ENCODE results near the gene CTIF.

The CTIF gene

GRCh38 chr18:48787203-48788151, 248.6 kb downstream of the CTIF start:
- peaks cover 18% of the 10 kb centered on the region for H3K27me3 Mint-ChIP-seq (ENCODE audit: low read depth, poor library complexity)
- no peak overlapping the region for H3K4me3 Mint-ChIP-seq
- H3K9me3 Mint-ChIP-seq = no peaks in the 10 kb centered on the region
- H3K4me1 Mint-ChIP-seq = peaks cover 71% of the 10 kb centered on the region
- peak overlapping the region; percentile 92 for H3K27ac Mint-ChIP-seq
- DNase-seq = no peak
- TF ChIP-seq CTCF (IDR thresholded peaks at IDR 0.05) = no peak
- H3K36me3 Mint-ChIP-seq (ENCODE audit: low read depth) = peaks cover 23% of the 10 kb centered on the region

GRCh38 chr18:48788373-48788772, 249.5 kb downstream of the CTIF start:
- H3K9me3 Mint-ChIP-seq = no peaks in the 10 kb centered on the region
- H3K4me1 Mint-ChIP-seq = peaks cover 71% of the 10 kb centered on the region
- TF ChIP-seq CTCF (IDR thresholded peaks at IDR 0.05) = no peak

DNA sequence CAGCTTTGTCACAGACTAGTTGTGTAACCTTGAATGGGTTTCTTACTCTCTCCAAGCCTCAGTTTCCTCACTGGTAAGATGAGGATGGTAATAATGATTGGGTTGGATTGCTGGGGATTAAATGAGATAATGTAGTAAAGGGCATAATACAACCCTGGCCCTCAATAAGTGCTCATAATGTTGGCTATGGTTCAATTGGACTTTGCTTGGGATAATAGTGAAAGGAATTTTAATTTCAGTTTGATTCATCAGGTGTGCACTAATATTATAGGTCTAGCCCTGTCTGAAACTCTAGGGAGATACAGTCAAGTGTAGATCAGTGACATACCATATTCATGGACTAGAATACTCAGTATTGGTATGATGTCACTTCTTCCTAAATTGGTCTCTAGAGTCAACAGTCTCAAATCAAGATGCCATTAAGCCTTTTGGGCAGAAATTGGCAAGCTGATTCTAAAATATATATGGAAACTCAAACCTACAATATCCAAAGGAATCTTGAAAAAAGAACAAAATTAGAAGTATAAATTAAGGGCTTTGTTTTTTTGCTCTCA, 250.5 kb downstream of the CTIF start:
- peaks cover 18% of the 10 kb centered on the region for H3K36me3 Mint-ChIP-seq (ENCODE audit: low read depth)
- no peak for TF ChIP-seq CTCF (IDR thresholded peaks at IDR 0.05)
- H3K4me3 Mint-ChIP-seq = no peak overlapping the region
- H3K4me1 Mint-ChIP-seq = peaks cover 71% of the 10 kb centered on the region
- H3K9me3 Mint-ChIP-seq = no peaks in the 10 kb centered on the region
- H3K27ac Mint-ChIP-seq = no peak overlapping the region
- no peak for DNase-seq
- H3K27me3 Mint-ChIP-seq (ENCODE audit: low read depth, poor library complexity) = peaks cover 15% of the 10 kb centered on the region

More at GRCh38 chr18:48788373-48788772, 249.5 kb downstream of the CTIF start:
- H3K4me3 Mint-ChIP-seq = no peak overlapping the region
- peaks cover 20% of the 10 kb centered on the region for H3K27me3 Mint-ChIP-seq (ENCODE audit: low read depth, poor library complexity)
- no peak overlapping the region for H3K27ac Mint-ChIP-seq
- DNase-seq = no peak
- H3K36me3 Mint-ChIP-seq (ENCODE audit: low read depth) = peaks cover 23% of the 10 kb centered on the region

- H3K36me3 Mint-ChIP-seq (ENCODE audit: low read depth) = peaks cover 18% of the 10 kb centered on the region
- H3K4me1 Mint-ChIP-seq = peaks cover 74% of the 10 kb centered on the region
- H3K27me3 Mint-ChIP-seq (ENCODE audit: low read depth, poor library complexity) = peaks cover 16% of the 10 kb centered on the region
- H3K27ac Mint-ChIP-seq = no peak overlapping the region
- H3K4me3 Mint-ChIP-seq = no peak overlapping the region
- no peaks in the 10 kb centered on the region for H3K9me3 Mint-ChIP-seq
- DNase-seq = no peak
- no peak for TF ChIP-seq CTCF (IDR thresholded peaks at IDR 0.05)
Measured at GRCh38 chr18:48790226-48790863, 251.5 kb downstream of the CTIF start.

DNA sequence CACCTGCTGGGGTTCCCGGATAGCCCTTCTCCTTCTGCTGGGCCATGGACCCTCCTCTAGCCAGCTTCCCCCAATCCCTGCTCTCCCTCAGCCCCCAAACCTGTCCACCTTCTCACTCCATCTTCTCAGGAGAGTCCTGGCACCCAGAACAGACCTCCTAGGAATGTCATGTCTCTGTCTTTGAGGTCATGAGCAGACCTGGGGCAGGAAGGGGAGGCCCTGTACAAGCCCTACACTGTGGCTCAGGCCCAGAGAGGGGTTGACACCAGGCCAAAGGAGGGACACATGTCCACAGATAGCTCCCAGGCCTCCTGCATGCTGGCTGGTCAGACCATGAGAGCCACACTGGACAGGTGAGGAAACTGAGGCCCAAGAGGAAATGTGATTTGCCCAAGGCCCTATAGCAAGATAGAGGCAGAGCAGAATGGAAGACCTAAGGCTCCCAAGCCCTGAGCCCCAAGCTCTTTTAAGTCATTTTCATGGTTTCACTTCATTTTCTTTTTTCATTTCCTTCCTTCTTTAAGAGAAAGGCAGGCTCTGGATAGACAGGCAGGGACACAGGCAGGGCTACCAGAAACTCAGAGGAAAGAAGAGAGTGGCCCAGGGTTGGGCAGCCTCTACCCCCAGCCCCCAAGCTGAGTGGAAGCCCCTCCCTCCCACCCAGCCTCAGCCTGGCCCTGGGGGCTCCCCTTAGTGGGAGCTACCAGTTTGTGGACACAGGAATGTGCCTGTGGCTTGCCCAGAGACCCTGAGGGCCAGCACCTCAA, 252.2 kb downstream of the CTIF start:
- Mint-ChIP-seq H3K27me3 (ENCODE audit: low read depth, poor library complexity) (peaks cover 16% of the 10 kb centered on the region), H3K4me3 (no peak overlapping the region), H3K36me3 (ENCODE audit: low read depth) (peaks cover 18% of the 10 kb centered on the region), H3K9me3 (no peaks in the 10 kb centered on the region), H3K4me1 (peaks cover 71% of the 10 kb centered on the region), H3K27ac (no peak overlapping the region)
- no peak for DNase-seq
- TF ChIP-seq CTCF (IDR thresholded peaks at IDR 0.05) = no peak
